Neural cell (in vitro differentiated cells): ENCODE data around the gene PROCA1. TPM values are rescaled to one million over a fixed set of nuclear protein-coding genes. Genes with fewer than 3 reads are reported as not detected.
A peak's percentile ranks its signal among the peaks of the same experiment; 100 is the strongest.

Experiments used
- H2AFZ ChIP-seq: fragments of 200-600, 300-800 bp; sonication (generic), shearing (Covaris generic); 2 replicates; pipeline ENCODE4 v1.6.0; 2014; ENCODE audit warnings: low read depth, mild to moderate bottlenecking, antibody characterized with exemption, low read length, moderate library complexity
- H3F3A ChIP-seq: fragments of 200-600 bp; shearing (Covaris generic); 2 replicates; pipeline ENCODE4 v1.6.1; 2016; ENCODE audit warnings: mild to moderate bottlenecking, moderate library complexity, mixed read lengths, antibody characterized with exemption, low read length; ENCODE audit not compliant: insufficient read depth, poor library complexity, severe bottlenecking
- H3K27ac ChIP-seq: fragments of 200-600, 300-800 bp; sonication (generic), shearing (Covaris generic); 2 replicates; pipeline ENCODE4 v1.5.1; 2014; ENCODE audit warnings: mild to moderate bottlenecking, low read length, moderate library complexity
- H3K27me3 ChIP-seq: fragments of 300-800, 200-600 bp; sonication (generic), shearing (Covaris generic); 2 replicates; pipeline ENCODE4 v1.6.0; 2014; ENCODE audit warnings: mild to moderate bottlenecking, low read depth, low read length, moderate library complexity; ENCODE audit not compliant: insufficient read depth
- H3K36me3 ChIP-seq: fragments of 300-800, 200-600 bp; sonication (generic), shearing (Covaris generic); 2 replicates; pipeline ENCODE4 v1.5.1; 2014; ENCODE audit warnings: mild to moderate bottlenecking, antibody characterized with exemption, low read length, moderate library complexity; ENCODE audit not compliant: insufficient read depth
- H3K4me2 ChIP-seq: fragments of 300-800, 200-600 bp; sonication (generic), shearing (Covaris generic); 2 replicates; pipeline ENCODE4 v1.6.0; 2014; ENCODE audit warnings: mild to moderate bottlenecking, low read length
- H3K4me3 ChIP-seq: fragments of 300-800, 200-600 bp; sonication (generic), shearing (Covaris generic); 2 replicates; pipeline ENCODE4 v1.5.1; 2014; ENCODE audit warnings: mild to moderate bottlenecking, low read length, moderate library complexity
- H3K79me2 ChIP-seq: fragments of 200-600 bp; shearing (Covaris generic); replicated peaks from 2 replicates; pipeline ENCODE4 v1.6.0; 2014; ENCODE audit warnings: mild to moderate bottlenecking, low read length, moderate library complexity; ENCODE audit not compliant: insufficient read depth
- H3K9ac ChIP-seq: fragments of 300-800, 200-600 bp; sonication (generic), shearing (Covaris generic); 2 replicates; pipeline ENCODE4 v1.6.1; 2016; ENCODE audit warnings: mild to moderate bottlenecking, low read length, mixed read lengths
- H3K9me2 ChIP-seq: fragments of 200-600 bp; shearing (Covaris generic); 2 replicates; pipeline ENCODE4 v1.6.1; 2016; ENCODE audit warnings: mild to moderate bottlenecking, low read length, mixed read lengths; ENCODE audit not compliant: insufficient read depth
- H3K9me3 ChIP-seq: fragments of 200-600, 300-800 bp; sonication (generic), shearing (Covaris generic); 2 replicates; pipeline ENCODE4 v1.6.1; 2016; ENCODE audit warnings: mild to moderate bottlenecking, mixed run types, low read length, moderate library complexity, mixed read lengths
- H4K20me1 ChIP-seq: fragments of 200-600 bp; shearing (Covaris generic); 2 replicates; pipeline ENCODE4 v1.6.1; 2016; ENCODE audit warnings: mild to moderate bottlenecking, mixed run types; ENCODE audit not compliant: insufficient read depth
- EP300 ChIP-seq: fragments of 450-650 bp; conservative IDR thresholded peaks from 2 replicates; pipeline ENCODE4 v1.6.1; 2014; ENCODE audit warnings: antibody characterized with exemption, mild to moderate bottlenecking, moderate library complexity; ENCODE audit not compliant: poor library complexity, severe bottlenecking
- EZH2 ChIP-seq: fragments of 200-600, 300-800 bp; shearing (Covaris generic), sonication (generic); IDR thresholded peaks from 2 replicates; pipeline ENCODE4 v1.6.1; 2014; ENCODE audit warnings: antibody characterized with exemption, low read length, borderline replicate concordance, mild to moderate bottlenecking; ENCODE audit not compliant: insufficient read depth, poor library complexity, severe bottlenecking
- MXI1 ChIP-seq: fragments of 450-650 bp; conservative IDR thresholded peaks from 2 replicates; pipeline ENCODE4 v1.6.1; 2014; ENCODE audit warnings: antibody characterized with exemption, mild to moderate bottlenecking; ENCODE audit not compliant: poor library complexity, severe bottlenecking
- POLR2AphosphoS5 ChIP-seq: IDR thresholded peaks from 2 replicates; pipeline ENCODE4 v1.6.1; 2012
- RAD21 ChIP-seq: fragments of 450-650 bp; conservative IDR thresholded peaks from 2 replicates; pipeline ENCODE4 v1.6.1; 2014; ENCODE audit warnings: antibody characterized with exemption, mild to moderate bottlenecking, moderate library complexity
- SMC3 ChIP-seq: fragments of 450-650 bp; conservative IDR thresholded peaks from 2 replicates; pipeline ENCODE4 v1.6.1; 2014; ENCODE audit warnings: antibody characterized with exemption, mild to moderate bottlenecking, moderate library complexity; ENCODE audit not compliant: poor library complexity
- TAF1 ChIP-seq: IDR thresholded peaks from 2 replicates; pipeline ENCODE4 v1.6.1; 2012; ENCODE audit warnings: low read depth
- polyA plus RNA-seq: library from polyadenylated mRNA; depleted of rRNA; stranded (reverse); fragments of >200 nt; gene quantifications from 2 replicates; pipeline ENCODE4 v1.2.3, GENCODE V29; 2014
- TF ChIP-seq, protein P1 (sequence below): fragments of 450-650 bp; IDR thresholded peaks from 2 replicates; pipeline ENCODE4 v1.5.1; 2014; ENCODE audit warnings: antibody characterized with exemption, mild to moderate bottlenecking, moderate library complexity; ENCODE audit not compliant: poor library complexity, severe bottlenecking
- TF ChIP-seq, protein P2 (sequence below): IDR thresholded peaks from 2 replicates; pipeline ENCODE4 v1.6.1; 2012; ENCODE audit warnings: borderline replicate concordance

The PROCA1 gene
- polyA plus RNA-seq, 1 donor from 2014 or later = 20.7 TPM

- H2AFZ ChIP-seq = no peak overlapping the region
- H3K4me3 ChIP-seq = peak overlapping the region; percentile 92
- peak overlapping the region; percentile 90 for H3K4me2 ChIP-seq
- no peak overlapping the region for H3K27ac ChIP-seq
- H3K9me3 ChIP-seq = no peaks in the 10 kb centered on the region
- no peaks in the 10 kb centered on the region for H3K9me2 ChIP-seq
- no peaks in the 10 kb centered on the region for H3F3A ChIP-seq
- TF ChIP-seq, protein P1, sequence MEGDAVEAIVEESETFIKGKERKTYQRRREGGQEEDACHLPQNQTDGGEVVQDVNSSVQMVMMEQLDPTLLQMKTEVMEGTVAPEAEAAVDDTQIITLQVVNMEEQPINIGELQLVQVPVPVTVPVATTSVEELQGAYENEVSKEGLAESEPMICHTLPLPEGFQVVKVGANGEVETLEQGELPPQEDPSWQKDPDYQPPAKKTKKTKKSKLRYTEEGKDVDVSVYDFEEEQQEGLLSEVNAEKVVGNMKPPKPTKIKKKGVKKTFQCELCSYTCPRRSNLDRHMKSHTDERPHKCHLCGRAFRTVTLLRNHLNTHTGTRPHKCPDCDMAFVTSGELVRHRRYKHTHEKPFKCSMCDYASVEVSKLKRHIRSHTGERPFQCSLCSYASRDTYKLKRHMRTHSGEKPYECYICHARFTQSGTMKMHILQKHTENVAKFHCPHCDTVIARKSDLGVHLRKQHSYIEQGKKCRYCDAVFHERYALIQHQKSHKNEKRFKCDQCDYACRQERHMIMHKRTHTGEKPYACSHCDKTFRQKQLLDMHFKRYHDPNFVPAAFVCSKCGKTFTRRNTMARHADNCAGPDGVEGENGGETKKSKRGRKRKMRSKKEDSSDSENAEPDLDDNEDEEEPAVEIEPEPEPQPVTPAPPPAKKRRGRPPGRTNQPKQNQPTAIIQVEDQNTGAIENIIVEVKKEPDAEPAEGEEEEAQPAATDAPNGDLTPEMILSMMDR = no peak
- TF ChIP-seq EZH2 (no peak), MXI1 (no peak), POLR2AphosphoS5 (no peak), EP300 (no peak), TAF1 (no peak), RAD21 (no peak), SMC3 (no peak)
- TF ChIP-seq, protein P2, sequence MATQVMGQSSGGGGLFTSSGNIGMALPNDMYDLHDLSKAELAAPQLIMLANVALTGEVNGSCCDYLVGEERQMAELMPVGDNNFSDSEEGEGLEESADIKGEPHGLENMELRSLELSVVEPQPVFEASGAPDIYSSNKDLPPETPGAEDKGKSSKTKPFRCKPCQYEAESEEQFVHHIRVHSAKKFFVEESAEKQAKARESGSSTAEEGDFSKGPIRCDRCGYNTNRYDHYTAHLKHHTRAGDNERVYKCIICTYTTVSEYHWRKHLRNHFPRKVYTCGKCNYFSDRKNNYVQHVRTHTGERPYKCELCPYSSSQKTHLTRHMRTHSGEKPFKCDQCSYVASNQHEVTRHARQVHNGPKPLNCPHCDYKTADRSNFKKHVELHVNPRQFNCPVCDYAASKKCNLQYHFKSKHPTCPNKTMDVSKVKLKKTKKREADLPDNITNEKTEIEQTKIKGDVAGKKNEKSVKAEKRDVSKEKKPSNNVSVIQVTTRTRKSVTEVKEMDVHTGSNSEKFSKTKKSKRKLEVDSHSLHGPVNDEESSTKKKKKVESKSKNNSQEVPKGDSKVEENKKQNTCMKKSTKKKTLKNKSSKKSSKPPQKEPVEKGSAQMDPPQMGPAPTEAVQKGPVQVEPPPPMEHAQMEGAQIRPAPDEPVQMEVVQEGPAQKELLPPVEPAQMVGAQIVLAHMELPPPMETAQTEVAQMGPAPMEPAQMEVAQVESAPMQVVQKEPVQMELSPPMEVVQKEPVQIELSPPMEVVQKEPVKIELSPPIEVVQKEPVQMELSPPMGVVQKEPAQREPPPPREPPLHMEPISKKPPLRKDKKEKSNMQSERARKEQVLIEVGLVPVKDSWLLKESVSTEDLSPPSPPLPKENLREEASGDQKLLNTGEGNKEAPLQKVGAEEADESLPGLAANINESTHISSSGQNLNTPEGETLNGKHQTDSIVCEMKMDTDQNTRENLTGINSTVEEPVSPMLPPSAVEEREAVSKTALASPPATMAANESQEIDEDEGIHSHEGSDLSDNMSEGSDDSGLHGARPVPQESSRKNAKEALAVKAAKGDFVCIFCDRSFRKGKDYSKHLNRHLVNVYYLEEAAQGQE = no peak
- no peak overlapping the region for H3K9ac ChIP-seq
- peaks cover 71% of the 10 kb centered on the region for H3K79me2 ChIP-seq
- H3K36me3 ChIP-seq = peaks cover 4% of the 10 kb centered on the region
- no peaks in the 10 kb centered on the region for H3K27me3 ChIP-seq
- peaks cover 4% of the 10 kb centered on the region for H4K20me1 ChIP-seq
Measured at GRCh38 chr17:28663723-28664122, 48.0 kb downstream of the PROCA1 start.

- H3K27ac ChIP-seq = peak overlapping the region; percentile 98
- peak overlapping the region; percentile 95 for H3K9ac ChIP-seq
- H3K4me2 ChIP-seq = peak overlapping the region; percentile 90
- H4K20me1 ChIP-seq = peaks cover 4% of the 10 kb centered on the region
- no peaks in the 10 kb centered on the region for H3K27me3 ChIP-seq
- H2AFZ ChIP-seq = peak overlapping the region; percentile 90
- H3K9me3 ChIP-seq = no peaks in the 10 kb centered on the region
- H3F3A ChIP-seq = no peaks in the 10 kb centered on the region
- peak overlapping the region; percentile 92 for H3K4me3 ChIP-seq
- peaks cover 4% of the 10 kb centered on the region for H3K36me3 ChIP-seq
- H3K79me2 ChIP-seq = peaks cover 65% of the 10 kb centered on the region
- TF ChIP-seq, protein P1 = no peak
- TF ChIP-seq EP300 = no peak
- TF ChIP-seq, protein P2 = no peak
- TF ChIP-seq RAD21 = no peak
- no peak for TF ChIP-seq POLR2AphosphoS5
- TF ChIP-seq SMC3 = no peak
- no peaks in the 10 kb centered on the region for H3K9me2 ChIP-seq
Measured at GRCh38 chr17:28662527-28662829, 49.2 kb downstream of the PROCA1 start.
